DMS 273 treated with DMSO at 0.1 percent for 48 hours (cell line): ENCODE results near the gene FBXO30.

Experiments
- DNase-seq: peaks from one replicate; lab custom pipeline; 2025; lab: John Stamatoyannopoulos, UW

Gene FBXO30

DNA sequence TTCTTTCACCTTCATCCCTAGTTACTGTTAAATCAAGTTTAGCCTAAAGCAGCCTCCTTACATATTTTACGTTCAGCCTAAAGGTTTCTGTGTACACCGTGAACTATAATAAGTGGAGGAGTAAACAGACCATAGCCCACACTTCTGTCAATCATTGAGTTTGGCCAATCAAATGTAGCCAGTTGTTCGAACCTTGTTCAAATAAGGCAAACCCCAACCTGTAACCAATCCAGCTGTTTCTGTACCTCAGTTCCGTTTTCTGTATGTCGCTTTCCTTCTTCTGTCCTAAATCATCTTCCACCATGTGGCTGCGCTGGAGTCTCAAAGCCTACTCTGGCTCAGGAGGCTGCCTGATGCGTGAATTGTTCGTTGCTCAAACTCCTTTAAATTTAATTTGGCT lies 1.8 kb upstream of the FBXO30 start:
- DNase-seq: no peak

DNA sequence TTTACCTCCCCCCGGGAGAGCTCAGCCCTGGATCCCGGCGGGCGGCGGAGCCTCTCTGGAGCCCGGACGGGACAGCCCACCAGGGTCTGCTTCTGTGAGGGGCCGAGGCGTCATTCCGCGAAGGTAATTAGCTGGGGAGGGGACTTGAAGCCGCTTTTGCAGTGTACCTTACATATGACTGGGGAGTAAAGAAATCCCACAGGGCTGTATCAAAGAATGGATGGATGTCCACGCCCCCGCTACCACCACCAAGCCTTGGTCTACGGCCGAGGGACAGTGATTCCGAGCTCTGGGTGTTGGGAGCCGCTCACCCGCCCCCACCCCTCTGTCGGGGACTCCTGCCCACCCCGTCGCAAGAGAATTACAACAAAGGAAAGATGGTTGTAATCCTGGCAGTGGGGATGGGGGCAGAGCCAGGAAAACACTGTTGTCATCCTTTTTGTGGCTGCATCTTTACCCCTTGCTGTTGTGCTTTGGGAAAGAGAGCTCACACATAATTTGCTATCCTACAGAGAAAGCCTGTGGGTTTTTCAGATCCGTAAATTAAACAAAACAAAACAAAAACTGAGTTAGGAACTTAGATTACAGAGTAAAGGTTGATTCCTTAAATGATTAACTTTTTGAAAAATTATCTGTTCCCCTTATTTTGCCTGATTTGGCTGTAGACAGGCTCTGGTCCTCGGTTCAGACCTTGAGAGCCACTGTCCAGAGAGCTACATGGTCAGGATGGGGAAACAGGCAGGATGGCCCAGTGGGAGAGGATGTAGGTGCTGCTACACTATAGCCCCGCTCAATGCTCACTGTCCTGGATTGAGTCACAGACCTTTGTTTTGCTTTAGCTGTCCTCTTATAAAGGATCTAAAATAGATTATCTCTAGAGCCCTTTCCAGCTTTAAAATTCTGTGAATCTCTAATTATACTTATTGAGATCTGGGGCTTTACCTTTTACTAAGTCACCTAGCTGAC lies 997 bp upstream of the FBXO30 start:
- DNase-seq: no peak

DNA sequence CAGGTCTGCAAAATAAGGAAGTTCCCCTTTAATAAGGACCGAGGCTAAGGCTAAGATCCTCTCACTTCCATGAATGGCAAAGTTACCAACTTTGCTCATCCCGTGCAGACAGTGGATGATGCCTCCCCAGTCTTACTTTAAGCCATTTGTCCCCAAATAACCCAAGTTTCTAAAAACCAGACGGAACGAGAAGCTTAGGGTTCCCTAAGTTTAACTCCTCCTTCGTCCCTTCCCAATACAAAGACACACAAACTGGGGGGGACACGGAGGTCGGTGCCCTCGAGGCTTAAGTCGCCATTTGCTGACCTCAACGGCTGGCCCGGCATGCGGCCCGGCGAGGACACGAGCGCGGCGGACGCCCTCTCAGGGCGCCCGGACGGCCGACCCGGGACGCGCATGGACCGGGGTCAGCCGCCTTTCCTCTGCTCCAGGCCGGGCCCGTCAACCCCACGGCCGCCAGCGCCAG lies 527 bp downstream of the FBXO30 start:
- peak; percentile 28 for DNase-seq

DNA sequence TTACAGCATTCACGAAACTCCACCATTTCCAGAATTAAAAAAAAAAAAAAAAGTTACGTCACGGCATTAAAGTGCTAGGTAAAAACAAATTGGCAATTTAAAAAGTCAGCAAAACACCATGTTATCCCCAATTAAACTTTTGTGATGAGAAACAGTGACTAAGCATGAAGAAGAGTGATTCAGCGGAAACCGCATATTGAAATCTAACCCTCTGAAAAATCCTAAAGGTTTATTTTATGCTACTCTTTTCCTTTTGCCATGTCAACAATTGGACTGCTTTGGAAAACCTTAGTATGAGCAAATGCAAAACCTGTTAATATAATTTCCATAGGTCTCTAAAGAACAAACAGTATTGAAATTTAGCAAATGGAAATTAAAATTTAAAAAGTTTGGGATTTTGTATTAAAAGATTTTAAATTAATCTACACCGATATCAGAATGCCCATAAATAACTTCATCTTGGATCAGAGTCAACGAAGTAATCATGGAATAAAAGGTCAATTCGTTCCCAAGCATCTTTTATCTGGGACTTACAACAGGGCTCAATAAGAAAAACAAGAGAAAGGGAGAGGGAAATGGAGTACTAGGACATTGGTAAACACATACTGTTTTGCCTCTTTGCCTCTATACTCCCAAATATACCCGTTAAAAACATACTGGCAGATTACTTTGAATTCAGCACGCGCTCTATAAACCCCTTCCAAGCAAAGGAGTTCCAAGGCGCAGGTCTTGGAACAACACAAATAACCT lies 1.1 kb downstream of the FBXO30 start:
- no peak for DNase-seq

DNA sequence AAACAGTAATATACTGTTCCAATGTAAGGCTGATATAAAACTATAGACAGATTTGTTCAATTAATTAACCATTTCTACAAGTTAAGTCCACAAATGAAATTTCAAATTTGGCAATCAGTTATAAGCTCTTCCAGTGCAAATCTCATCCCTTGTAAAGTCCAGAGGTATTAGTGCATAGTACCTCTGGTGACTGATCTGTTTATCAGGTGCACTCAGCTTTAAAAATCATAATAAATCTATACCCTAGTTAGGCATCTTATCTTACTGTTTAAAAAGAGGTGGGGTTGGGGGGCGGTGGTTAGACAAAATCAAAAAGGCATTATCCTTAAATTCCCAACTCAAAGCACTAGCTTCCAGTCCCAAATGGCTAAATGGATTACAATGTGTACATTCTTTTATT lies 2.9 kb downstream of the FBXO30 start:
- DNase-seq: no peak

DNA sequence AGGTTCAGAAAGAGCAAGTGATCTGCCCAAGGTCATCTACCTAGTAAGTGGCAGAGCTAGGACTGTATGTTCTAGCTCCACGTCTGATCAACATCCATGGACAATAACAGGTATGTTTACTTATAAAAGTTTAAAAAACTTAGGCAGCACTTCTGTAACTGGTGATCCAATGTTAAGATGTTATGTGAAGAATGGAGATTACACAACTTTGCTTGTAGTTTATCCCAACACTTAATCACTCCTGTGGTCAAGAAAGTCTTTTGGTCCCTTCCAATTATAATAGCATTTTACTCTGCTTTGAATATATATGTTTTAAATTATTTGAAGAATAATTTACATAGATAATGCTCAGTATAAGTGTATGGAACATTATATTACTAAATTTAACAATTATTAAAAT lies 4.8 kb downstream of the FBXO30 start:
- no peak for DNase-seq

DNA sequence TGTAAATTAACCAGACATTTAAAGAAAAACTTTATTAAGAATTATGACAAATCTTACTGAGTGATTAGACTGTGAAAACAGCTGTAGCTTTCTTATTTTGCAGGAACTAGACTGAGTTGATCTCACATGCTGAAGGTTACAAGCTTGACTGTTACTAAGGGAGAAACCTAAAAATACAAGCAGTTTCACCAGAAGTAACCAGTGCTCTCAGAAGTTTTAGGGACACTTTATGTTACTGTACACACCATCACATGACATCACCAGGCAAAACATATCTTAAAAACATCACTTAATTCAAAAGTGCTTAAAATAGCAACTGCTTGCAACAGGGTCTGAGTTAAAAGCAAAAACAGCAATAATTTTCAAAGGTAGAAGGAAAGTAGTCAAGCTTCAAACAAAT lies 5.4 kb downstream of the FBXO30 start:
- no peak for DNase-seq

DNA sequence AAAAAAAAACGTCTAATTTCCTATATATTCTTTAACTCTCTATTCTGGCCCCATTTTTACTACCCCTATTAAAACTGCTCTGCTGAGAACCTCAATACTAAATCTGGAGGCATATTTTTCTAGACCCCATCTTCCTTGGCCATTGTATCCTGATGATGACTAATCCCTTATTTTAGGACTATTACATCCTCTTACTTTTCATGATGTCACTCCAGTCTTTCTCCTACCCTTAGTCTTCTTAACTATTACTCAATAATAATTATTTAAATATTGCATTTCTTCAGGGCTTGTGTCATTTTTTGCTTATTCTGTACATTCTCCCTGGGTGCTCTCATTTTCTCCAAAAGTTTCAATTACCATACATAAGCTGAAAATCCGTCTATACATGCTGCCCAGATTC lies 6.4 kb downstream of the FBXO30 start:
- no peak for DNase-seq

DNA sequence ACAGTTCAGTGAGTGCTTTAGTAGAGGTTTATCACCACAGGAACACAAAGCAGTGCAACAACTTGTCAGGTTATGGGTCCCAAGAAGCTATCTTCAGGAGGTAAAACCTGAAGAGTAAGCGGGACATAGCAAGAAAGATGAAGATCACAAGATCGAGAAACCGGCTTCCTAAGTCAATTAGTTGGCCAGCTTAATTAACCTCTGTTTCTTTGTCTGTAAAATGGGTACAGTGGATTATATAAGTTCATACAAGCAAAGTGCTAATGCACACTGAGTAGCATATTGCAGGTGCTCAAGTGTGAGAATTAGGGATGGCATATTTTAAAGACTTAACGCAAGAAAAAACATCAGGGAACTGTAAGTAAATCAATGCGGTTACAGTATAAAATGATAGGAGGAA lies 12.5 kb downstream of the FBXO30 start:
- DNase-seq: no peak

DNA sequence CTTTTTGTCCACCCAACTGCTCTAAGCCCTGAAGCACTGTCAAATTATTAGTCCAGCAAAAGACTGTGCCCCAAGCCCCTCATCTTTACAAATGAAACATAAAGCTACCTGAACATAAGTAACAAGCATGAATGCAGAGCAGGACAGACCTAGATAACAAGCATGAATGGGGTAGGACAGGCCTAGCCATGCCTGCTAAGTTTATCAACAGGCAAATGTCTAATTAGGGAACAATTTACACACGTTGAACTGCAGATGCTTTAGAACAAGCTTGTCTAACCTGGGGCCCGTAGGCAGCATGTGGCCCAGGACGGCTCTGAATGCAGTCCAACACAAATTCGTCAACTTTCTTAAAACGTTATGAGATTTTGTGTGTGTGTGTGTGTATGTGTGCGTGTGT lies 13.6 kb downstream of the FBXO30 start:
- no peak for DNase-seq

DNA sequence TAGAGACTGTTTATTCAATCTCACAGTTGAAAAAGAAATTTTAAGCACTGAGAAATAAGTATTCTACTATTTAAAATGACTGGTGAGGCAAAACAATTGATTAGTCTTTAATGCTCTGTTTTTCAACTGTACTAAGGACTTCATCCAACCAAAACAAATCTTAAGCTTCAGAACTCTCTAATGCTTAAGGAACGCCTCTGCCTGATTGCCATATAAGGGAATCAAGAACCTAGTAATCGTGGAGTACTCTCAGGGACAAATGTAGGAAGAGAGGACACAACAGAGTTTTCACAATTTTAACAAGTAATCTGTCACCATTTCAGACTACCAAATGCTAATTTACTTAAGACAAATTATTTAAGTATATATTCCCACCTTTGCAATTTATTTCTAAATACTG lies 16.1 kb downstream of the FBXO30 start:
- no peak for DNase-seq

DNA sequence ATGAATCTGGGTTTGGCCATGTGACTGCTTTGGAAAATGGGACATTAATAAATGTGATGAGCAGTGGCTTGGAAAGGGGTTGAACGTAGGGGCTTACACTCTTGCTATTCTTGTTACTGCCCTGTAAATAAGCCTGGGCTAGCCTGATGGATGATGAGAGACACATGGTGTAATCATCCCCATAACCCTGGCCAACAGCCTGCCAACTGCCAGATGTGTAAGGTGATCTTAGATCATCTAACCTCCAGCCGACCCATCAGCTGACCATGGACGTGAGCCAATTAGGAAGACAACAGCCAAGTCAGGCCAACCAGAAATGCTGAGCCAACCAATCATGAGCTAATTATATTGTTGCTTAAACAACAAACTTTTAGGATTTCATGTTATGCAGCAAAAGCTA lies 25.2 kb downstream of the FBXO30 start:
- DNase-seq: no peak

DNA sequence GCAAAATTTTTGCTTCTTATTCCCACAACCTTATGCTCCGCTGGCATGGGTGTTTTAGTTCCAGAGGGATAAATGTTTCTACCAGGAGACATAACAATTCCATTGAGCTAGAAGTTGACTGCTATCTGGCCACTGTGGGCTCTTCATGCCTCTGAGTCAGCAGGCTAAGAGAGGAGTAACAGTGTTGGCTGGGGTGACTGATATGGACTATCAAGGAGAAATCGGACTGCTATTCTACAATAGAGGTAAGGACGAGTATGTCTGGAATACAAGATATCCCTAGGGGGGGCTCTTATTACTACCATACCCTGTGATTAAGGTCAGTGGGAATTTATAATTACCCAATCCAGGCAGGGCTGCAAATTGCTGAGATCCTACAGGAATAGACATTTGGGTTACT lies 26.9 kb downstream of the FBXO30 start:
- DNase-seq: no peak

DNA sequence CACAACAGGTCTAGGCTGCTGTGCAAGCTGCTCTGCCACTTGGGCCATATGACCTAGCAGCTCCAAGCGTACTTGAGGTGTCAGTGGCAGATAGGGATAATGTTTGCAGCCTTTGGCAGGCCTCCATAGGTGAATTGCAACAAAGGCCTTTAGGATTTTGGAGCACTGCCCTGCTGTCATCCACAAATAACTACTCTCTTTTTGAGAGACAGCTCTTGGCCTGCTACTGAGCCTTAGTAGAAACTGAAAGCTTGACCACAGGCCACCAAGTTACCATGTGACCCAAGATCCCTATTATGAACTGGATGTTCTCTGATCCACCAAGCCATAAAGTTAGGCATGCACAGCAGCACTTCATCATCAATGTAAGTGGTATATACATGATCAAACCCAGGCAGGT lies 29.9 kb downstream of the FBXO30 start:
- DNase-seq: no peak

DNA sequence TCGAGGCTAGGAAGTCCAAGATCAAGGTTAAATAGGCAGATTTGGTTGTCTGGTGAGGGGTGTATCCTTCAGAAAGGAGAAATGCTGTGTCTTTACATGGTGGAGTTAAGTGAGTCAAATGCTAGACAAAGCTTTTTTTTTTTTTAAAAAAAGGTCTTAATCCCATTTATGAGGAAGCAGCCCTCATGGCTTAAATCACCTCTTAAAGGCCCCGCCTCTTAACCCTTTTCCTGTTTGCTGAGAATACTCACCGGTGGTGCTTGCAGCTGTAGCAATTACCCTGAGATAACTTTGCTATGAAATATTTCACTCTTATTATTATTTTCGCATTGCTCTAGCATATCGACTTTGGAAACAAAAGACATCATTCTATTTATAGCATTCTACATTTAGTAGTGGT lies 30.8 kb downstream of the FBXO30 start:
- no peak for DNase-seq

DNA sequence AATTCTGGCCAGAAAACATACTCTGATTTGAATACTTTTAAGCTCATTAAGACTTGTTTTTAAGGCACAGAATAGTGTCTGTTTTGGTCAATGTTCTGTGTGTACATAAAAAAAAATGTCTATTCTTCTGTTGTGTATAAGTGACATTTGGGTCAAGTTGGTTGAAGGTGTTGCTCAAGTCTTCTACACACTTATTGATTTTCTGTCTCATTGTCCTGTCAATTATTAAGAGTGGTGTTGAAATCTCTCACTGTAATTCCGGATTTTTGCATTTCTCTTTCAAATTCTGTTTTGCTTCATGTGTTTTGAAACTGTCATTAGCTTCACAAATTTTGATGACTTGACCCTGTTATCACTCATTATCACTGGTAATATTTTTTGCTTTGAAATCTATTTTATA lies 41.7 kb downstream of the FBXO30 start:
- DNase-seq: no peak

DNA sequence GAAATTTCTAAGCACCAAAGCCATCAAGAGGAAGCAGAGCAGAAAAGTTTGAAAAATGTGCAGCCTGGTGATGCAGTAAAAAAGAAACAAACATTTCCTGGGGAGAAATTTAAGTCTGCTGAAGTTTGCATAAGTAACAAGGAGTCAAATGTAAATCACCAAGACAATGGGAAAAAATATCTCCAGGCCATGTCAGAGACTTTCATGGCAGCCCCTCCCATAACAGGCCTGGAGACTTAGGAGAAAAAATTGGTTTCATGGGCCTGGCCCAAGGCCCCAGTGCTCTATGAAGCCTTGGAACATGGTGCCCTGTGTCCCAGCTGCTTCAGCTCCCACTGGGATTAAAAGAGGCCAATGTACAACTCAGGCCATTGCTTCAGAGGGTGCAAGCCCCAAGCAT lies 49.1 kb downstream of the FBXO30 start:
- no peak for DNase-seq

DNA sequence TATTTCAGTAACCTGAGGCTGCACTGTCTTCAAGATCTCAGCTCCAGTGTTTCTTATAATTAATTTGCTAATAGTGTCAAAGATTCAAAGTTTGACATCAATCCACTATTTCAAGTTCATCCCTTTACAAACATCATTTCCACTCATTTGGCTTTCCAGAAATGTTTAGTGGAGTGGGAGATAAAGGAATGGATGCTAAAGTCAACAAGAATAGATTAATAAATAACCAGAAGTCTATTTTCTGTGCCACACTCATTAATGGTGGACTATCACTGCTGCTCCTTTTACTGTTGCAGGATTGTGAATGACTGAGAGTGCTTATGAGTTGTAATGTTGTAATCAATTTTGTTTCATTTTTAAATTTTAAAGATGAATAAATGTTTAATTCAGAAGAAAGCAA lies 50.9 kb downstream of the FBXO30 start:
- no peak for DNase-seq

DNA sequence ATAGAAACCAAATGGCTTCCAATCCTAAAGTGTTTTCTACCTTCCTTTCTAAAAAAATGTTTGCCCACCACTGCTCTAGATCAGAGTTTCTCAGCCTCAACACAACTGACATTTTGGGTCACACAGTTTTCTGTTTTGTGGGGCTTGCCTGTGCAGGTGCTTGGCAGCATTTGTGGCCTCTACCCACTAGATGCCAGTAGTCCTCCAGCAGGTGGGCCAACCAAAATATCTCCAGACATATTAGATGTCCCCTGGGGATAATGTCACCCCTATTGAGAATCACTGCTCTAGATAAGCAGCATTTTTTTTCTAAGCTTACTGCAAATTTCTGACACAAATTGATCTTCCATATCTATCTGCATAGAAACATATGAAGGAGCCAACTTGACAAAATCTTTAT lies 53.0 kb downstream of the FBXO30 start:
- no peak for DNase-seq

DNA sequence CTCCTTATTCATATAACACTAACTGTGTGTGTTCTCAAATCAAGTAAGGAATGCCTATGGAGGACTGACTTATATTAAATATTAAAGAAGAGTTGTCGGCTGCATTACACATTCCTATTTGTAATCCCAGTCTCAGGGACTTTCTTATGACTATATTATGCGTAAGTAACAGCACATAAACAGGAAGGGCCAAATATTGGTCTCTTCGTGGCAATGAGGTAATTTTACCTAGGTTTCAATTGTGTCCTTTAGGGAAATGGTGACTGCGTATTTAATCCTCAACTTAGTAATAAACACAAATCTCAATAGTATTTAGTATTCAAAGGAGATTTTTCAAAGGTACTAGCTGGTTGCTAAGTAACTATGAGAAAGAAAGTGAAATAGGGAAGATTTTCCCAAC lies 56.5 kb downstream of the FBXO30 start:
- no peak for DNase-seq

DNA sequence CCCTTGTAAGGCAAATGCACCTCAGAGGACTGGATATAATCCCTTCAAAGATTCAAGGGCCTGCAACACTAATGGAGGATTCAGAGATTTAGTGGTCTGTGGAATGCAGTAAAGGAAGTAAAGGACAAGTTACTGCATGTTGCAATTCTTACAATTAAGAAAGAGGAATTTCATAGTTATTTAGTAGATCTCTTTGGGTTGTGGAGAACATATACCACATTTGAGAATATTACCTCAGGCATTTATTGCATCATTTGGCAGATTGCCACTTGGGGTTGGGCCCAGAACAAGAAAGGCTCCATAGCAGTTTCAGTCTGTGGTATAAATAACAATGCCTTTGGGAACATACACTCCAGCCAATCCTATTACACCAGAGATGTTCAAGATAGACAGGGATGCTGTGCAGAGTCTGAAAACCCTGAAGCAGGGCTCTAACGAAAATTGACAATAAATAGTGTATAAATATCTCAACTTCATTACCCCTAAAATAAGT lies 58.4 kb downstream of the FBXO30 start:
- no peak for DNase-seq

DNA sequence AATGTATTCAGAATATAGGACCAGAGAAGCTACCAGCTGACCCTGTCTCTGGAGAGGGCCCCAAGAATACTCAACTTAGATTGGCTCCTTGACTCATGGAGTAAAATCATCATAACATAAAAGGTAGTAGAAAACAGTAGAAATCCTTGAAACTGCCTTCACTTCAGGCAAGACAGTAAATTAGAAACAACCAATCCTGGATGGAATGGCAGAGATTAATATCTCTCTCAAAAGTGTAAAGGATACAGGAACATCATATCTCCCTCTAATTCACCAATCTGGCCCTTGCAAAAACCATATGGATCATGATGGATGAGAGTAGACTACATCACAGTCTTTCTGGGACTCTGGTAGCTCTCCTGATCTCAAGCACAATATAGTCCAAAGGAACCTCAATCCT lies 58.9 kb downstream of the FBXO30 start:
- no peak for DNase-seq

DNA sequence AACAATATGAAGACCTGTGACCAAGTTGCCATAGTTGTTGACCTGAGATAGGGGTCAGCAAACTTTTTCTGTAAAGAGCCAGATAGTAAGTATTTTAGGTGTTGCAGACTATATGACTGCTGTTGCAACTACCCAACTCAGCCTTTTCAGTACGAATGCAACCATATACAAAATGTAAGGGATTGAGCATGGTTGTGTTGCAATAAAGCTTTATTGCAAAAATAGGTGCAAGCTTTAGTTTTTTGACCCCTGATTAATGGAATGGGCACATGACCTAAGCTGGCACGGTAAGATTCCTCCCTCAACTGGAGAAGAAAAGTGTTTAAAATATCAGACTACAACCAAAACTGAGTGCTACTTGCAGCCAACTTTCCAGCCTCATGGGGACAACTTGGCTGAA lies 62.0 kb downstream of the FBXO30 start:
- DNase-seq: no peak
